OCI-LY7 (cell line): ENCODE results near the gene ANO4.

Source experiments
- CTCF ChIP-seq: fragments of 200-600 bp; sonication (generic); conservative IDR thresholded peaks from 2 replicates; pipeline ENCODE4 v1.5.1; 2014; ENCODE audit warnings: mild to moderate bottlenecking, antibody characterized with exemption, low read length, moderate library complexity, mixed read lengths
- EZH2phosphoT487 ChIP-seq: fragments of 200-600 bp; sonication (generic); IDR thresholded peaks from 2 replicates; pipeline ENCODE4 v1.6.1; 2018; ENCODE audit warnings: low read depth, borderline replicate concordance, mild to moderate bottlenecking, mixed run types, antibody characterized with exemption, low read length, moderate library complexity, mixed read lengths

DNA sequence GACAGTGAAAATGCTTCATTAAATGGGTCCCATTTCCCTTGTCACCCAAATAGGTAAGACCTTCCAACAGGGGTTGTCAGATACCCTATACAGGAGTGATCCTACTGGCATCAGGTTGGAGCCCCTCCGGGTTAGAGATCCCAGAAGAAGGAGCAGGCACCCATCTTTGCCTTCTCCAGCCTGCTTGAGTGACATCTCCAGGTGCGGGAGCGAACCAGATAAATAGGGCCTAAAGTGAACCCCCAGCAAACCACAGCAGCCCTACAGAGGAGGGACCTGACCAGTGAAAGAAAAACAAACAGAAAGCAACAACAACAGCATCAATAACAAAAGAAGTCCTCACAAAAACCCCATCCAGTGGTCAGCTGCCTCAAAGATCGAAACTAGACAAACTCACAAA is 233.2 kb downstream of the ANO4 start:
- no peak for TF ChIP-seq CTCF
- no peak for TF ChIP-seq EZH2phosphoT487
